Activated T-cell treated with anti-CD3 and anti-CD28 coated beads for 1 hour (primary cell): ENCODE results near the gene CTAG1A.
"Not testable (repeated sequence)": the region's sequence is repeated elsewhere in the genome, so short reads cannot be mapped to it uniquely, and the experiment has no call there.

Experiments used
- DNase-seq: peaks from one replicate; pipeline ENCODE4 v3.0.0-alpha.2; 2020; ENCODE audit warnings: low read depth

Gene CTAG1A

DNA sequence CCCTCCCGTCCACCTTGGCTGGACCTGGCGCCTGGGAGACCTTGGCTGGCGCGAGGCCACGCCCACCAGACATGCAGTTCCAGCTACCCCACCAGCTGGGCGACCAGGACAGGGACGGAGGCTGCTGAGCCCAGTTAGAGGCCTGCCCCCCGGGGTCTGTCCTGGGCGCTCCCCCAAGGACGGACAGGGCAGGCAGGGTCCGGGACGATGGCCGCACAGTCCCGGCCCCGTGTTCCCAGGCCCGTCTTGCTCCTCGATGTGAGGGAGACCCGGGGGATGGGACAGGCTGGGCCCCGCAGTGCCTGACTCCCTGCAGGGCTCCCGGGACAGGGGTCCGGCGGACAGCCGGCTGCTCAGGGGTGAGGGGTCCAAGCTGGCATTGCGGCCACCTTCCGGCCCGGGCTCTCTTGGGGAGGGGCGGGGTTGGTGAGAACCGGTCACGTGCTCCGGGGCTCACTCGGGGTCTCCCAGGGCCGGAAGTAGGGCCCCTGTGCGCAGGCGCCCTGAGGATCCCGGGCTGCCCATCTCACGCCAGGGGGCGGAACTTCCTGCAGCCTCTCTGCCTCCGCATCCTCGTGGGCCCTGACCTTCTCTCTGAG is at the start of gene CTAG1A:
CTAG1A (plus strand) TSS at position 549 of the 599 bp plus-strand sequence. CDS start 74 bp downstream, outside the sequence.
- DNase-seq = not testable (repeated sequence)

GRCh38 chrX:154535892-154536291 is 49.0 kb upstream of the CTAG1A start:
- no peak for DNase-seq

- DNase-seq = no peak
Observed at GRCh38 chrX:154539077-154539476, 45.9 kb upstream of the CTAG1A start.

GRCh38 chrX:154540365-154540764 is 44.6 kb upstream of the CTAG1A start:
- not testable (repeated sequence) for DNase-seq

DNA sequence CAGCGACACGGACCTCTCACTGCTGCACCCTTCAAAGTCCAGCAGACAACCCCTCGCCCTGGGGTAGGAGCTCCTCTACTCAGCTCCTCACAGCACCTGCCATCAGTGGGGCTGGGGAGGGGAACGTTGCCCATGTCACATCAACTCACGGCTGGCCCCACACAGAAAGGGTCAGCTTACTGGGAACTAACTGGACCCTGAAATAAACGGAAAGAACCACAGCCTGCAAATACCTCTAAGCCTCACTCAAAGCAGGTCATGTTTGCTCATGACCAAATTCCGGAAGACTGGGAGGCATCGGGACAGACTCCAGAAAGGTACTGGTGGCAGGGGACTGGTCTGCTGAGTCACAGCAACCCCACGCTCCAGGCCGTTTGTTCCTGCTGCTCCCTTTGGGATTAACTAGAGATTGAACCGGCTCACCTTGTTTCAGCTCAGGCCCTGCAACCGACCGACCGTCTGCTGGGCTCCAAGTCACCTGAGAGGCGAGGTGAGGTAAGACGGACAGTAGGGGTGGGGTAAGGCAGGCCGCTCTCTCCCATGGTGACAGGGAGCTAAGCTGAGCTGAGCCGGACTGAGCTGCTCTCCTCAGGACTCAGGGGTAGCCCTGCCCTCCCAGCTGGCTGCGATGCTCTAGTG is 43.9 kb upstream of the CTAG1A start:
- no peak for DNase-seq

DNA sequence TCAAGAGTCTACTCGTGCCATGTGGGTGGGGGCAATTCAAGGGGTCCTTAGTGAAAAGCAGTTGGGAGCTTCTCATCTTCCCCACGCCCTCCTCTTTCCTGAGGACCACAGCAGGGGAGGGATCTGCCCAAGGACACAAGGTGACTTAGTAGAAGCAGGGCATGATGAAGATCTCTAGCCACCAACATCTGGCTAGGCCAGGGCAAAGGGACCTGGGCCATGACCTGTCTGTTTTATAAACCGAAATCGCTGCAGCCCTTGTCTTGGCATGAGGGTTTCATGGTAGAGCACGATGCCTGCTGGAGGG is 43.4 kb upstream of the CTAG1A start:
- no peak for DNase-seq

GRCh38 chrX:154541896-154542722 is 42.8 kb upstream of the CTAG1A start:
- DNase-seq = no peak

GRCh38 chrX:154542723-154543424 is 42.1 kb upstream of the CTAG1A start:
- no peak for DNase-seq

DNA sequence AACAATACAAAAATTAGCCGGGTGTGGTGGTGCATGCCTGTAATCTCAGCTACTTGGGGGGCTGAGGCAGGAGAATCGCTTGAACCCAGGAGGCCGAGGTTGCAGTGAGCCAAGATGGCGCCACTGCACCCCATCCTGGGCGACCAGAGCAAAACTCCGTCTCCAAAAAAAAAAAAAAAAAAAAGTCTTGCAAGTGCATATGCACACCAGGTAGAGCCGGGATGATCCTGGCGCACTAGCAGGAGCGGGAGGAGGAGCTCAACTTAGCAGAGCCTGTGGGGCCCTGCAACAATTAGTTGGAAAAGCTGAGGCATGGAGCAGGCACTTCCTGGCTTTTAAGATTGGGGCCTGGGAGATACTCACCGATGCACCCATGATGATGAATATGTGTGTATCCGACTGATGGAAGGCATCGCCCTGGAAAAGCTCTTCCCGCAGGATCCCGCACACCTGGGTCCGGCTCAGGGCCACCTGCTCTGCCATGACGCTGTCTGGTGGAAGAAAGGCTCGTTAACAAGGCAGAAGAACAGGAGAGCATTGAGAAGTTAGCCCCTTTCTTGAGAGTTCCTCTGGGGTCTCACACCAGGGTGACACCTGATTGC is 39.2 kb upstream of the CTAG1A start:
- DNase-seq = no peak

DNA sequence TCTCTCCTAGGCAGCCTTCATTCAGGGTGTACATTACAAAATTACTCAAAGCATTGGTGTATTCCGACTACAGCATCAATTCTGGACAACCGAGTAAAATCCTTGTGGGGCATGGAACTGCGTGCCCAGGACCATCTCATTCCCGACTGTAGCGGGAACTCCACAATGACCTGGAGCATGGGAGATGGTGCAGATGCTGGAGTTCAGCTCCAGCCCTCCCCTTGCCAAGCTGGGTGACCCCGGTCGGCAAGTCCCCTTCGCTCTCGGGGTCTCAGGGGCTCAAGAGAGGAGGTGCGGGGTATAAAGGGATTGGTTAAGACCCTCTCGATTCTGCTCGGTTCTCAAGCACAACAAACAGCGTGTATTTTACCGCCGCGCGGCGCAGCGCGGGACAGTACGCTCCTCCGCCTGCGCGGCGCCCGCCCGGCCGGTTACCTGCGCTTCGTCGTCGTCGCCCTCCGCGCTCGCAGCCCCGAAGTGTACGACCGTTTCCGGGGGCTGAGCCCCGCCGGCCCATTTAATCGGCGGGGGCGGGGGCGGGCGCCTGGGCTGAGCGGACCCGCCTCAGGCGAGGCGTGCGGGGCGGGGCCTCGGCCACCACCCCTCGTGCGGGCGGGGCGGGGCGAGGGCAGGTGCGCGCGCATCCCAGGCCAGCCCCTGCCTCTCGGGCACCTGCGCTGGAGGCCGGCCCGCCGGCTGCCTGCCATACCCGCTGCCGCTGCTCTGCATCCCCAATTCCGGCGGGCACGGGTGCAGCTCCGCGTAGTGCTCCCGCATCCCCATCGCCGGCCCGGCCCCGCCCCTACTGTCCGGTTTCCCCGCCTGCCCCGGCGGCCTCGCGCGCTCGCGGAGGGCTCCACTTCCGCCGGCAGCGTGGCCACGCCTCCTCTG is 38.3 kb upstream of the CTAG1A start, which contains the start of gene G6PD:
G6PD (minus strand) TSS at position 493 of the 891 bp plus-strand sequence. CDS start 691 bp downstream, outside the sequence.
- peak; percentile 71 for DNase-seq

- peak; percentile 76 for DNase-seq
Observed at GRCh38 chrX:154547245-154548027, 37.5 kb upstream of the CTAG1A start, which contains the start of gene IKBKG. Gene IKBKG (plus strand): TSS chrX:154547620. CDS start chrX:154552003, 4,383 bp downstream.

- DNase-seq = no peak
Observed at GRCh38 chrX:154548028-154548316, 37.0 kb upstream of the CTAG1A start.

DNA sequence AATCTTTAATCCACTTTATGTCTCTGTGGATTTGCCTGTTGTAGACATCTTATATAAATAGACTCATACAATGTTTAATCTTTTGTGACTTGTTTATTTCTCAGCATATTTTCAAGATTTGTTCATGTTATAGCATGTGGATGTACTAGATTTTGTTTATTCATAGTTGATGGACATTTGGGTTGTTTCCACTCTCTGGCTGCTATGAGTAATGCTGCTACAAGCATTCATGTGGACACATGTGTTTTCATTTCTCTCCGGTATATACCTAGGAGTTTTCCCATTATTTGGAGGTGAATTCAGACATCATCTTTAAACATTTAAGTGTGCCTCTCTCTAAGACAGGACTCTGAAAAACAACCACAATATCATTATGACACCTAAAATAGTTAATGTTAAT is 35.2 kb upstream of the CTAG1A start:
- no peak for DNase-seq

DNA sequence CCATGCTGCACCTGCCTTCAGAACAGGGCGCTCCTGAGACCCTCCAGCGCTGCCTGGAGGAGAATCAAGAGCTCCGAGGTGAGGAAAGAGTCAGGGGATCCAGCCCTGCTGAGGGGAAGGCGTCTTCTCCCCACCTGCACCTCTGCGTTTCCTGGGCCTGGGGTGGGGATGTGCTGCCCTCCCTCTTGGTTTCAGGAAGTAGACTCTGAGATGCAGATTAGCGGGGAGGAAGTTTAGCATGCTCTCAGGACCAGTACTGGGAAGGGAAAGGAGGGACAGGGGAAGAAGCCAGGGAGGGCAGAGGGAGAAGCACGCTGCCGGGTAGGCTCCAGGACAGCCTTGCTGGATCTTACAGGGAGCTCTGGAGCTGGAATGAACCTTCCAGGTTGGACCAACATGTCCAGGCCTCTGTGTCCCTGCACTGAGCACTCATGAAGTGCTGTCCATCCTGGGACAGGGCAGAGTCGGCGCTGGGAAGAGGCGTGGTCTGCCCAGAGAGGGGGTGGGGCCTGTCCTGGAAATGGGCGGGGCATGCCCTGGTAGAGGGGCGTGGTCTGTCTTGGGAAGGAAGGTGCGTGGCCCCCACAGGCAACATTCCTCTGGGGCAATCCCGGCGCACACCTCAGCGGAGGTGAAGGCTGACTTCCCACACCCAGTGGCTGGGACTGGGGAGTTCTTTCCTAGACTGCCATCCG is 32.7 kb upstream of the CTAG1A start:
- not testable (repeated sequence) for DNase-seq

- not testable (repeated sequence) for DNase-seq
Observed at GRCh38 chrX:154558060-154558690, 26.8 kb upstream of the CTAG1A start.

DNA sequence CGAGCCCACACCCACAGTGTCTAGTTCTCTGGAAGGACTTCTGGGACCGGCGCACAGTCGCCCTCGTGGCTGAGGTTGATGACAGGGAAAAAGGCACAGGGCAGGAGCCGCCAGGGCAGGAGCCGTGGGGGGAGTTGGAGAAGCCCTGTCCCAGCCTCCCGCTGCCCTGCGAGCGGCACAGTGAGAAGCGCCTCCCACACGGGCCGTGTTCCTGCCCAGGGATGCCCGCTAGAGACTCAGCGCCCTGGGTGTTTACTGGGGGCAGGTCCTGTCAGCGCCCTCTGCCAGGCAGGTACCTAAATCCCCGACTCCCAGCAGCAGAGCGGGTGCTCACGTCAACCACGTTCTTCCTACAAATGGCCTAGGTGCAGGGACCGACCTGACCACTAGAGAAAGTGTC is 26.0 kb upstream of the CTAG1A start:
- DNase-seq = not testable (repeated sequence)

DNA sequence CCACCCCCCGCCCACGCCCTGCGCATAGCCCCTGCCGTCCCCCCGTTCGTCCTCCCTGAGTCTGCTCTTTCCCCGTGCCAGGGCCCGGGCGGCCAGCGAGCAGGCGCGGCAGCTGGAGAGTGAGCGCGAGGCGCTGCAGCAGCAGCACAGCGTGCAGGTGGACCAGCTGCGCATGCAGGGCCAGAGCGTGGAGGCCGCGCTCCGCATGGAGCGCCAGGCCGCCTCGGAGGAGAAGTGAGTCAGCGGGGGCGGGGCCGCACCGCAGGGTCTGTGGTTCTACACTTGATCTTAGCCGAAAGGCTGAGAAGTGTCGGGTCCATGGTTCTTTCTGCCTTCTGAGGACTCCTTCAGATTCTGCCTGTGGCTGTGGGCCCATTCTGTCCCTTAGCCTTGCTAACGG is 24.6 kb upstream of the CTAG1A start:
- not testable (repeated sequence) for DNase-seq

DNA sequence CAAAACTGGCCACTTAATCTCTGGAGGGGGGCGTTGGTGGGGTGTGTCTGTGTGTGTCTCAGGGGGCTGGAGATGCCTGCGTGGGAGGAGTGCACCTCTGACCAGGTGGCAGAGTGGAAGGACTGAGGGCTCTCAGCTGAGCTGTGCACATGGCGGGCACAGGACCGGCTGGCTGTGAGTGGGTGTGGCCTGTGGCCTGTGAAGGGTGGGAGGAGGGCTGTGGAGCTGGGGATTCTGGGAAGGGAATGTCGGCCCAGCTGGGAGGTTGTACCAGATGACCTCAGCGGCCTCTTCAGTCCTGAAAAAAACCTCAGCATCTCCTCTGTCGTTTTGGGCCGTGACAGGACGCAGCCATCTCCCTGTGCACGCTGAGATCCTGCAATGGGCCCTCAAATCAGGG is 22.6 kb upstream of the CTAG1A start:
- DNase-seq = not testable (repeated sequence)

GRCh38 chrX:154570361-154570760 is 14.6 kb upstream of the CTAG1A start:
- DNase-seq = not testable (repeated sequence)
